Activated CD4-positive, alpha-beta T cell treated with anti-CD3 and anti-CD28 coated beads, Interleukin-10, Interleukin-2, amounts not matched to agents 100 ng/mL and 50 ng/mL, durations not matched to agents 16 hours and 8 hours (primary cell): ENCODE measurements around the gene IL1F10.

Experiments
- DNase-seq: peaks from one replicate; pipeline ENCODE4 v3.0.0-alpha.2; 2020

The IL1F10 gene

GRCh38 chr2:113060396-113060795 lies 7.4 kb upstream of the IL1F10 start:
- no peak for DNase-seq

GRCh38 chr2:113060796-113061195 lies 7.0 kb upstream of the IL1F10 start:
- DNase-seq = no peak

DNA sequence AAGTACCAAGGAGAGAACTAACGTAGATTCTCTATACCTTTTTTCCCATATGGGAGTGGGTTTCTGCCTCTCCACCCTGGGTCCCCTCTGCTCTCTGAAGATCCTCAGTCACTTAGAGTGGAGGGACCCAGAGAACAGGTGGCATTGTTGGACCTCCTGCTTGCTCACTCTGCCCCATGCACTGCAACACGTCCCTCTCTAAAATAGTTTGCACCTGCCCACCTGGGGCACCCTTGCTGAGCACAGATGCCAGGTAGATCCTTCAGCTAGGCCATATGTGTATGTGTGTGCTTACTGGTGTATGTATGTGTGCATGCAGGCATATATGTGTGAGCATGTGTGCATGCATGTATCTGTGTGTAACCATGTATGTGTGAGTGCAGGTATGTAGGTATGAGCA lies 6.5 kb upstream of the IL1F10 start:
- no peak for DNase-seq

GRCh38 chr2:113061896-113062770 lies 5.6 kb upstream of the IL1F10 start:
- DNase-seq = no peak

DNA sequence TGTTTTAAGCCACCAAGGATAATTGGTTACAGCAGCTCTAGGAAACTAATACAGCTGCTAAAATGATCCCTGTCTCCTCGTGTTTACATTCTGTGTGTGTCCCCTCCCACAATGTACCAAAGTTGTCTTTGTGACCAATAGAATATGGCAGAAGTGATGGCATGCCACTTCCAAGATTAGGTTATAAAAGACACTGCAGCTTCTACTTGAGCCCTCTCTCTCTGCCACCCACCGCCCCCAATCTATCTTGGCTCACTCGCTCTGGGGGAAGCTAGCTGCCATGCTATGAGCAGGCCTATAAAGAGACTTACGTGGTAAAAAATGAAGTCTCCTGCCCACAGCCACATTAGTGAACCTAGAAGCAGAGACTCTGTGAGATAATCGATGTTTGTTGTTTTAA lies 3.5 kb upstream of the IL1F10 start:
- no peak for DNase-seq

- DNase-seq = no peak
Observed at GRCh38 chr2:113064898-113065297, 2.9 kb upstream of the IL1F10 start.

DNA sequence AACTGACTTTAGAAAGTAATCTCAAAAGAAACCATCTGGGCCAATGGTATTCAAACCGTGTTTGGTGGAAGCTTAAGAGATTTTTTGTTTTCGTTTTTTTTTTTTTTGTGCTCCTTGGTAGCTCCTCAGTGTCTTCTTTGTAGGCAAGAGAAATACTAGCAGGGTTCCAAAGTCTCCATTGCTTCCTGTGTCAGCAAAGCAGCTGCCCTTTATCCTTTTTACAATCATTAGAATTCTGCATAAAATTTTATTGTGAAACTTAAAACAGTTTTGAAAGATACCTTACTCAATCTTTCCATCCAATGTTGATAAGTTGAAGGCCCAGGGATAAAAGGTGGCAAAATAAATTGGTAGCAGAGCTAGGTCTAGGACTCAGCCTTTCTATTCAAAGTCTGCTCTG lies 479 bp downstream of the IL1F10 start:
- DNase-seq = no peak

- no peak for DNase-seq
Observed at GRCh38 chr2:113068706-113069485, 1.1 kb downstream of the IL1F10 start.

DNA sequence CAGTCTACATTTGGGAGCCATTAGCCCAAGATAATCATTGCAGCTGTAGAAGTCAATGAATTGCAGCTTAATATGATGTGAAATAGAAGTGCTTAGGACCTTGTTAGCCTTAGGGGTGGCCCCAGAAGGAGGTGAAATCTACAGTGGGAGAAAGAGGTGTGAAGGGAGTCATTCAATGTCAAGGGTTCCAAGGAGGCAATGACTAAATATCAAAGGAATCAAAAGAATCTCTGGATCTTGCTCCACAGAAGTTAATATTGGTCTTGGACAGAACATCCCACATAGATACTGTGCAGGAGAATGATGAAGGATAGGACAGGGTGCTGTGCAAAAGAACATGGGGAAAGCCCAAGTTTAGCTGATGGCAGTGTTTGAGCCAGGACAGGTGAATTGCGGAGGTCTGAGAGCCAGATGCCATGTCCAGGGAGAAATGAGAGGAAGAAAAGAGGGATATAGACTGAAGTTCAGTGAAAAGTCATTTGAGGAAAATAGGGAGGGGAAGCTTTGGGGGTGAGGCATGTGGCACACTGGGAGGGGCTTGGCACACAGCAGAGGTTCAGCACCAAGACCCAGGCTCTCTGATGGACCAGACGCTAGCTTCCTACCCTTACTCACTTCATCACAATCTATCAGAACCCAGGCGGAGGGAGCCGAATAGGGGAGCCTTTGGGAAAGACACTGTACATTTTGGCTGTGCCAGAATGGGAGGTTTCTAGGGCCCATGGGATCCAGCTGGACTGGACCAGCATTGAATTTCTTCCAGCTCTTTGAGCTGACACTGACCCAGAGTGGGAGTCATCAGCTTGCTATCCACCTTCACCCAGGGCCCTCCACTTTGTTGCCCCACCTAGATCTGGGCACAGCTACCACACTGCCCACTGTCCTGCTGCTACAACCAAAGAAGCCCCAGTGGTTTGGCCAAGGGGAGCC lies 2.2 kb downstream of the IL1F10 start:
- DNase-seq = no peak

GRCh38 chr2:113070606-113070975 lies 2.8 kb downstream of the IL1F10 start:
- no peak for DNase-seq

GRCh38 chr2:113072584-113072983 lies 4.8 kb downstream of the IL1F10 start:
- DNase-seq = no peak

DNA sequence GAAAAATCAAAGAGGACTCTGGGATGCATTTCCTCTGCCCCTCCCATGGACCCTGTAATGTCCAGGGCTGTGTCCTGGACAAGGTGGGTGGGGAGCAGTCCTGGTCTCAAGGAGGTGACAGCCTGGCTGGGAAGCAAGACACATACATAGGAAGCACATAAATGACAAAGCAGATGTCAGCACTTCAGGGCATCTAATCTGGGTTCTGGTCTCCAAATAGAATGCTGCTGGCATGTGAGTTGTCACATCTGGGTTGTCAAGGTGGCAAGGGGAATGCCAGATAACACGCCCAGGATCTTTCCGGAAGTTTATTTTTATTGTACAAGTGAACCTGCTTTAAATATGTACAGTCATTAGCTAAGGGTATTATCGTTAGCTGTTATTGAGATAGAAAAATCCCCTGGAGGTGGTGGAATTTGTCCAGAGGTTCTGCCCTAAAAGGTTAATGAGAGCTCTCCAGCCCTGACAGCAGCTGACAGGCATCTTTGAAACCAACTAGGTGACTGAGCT lies 5.6 kb downstream of the IL1F10 start:
- DNase-seq = no peak

GRCh38 chr2:113075030-113075429 lies 7.3 kb downstream of the IL1F10 start:
- DNase-seq = no peak

GRCh38 chr2:113075600-113075999 lies 7.8 kb downstream of the IL1F10 start:
- DNase-seq = no peak

DNA sequence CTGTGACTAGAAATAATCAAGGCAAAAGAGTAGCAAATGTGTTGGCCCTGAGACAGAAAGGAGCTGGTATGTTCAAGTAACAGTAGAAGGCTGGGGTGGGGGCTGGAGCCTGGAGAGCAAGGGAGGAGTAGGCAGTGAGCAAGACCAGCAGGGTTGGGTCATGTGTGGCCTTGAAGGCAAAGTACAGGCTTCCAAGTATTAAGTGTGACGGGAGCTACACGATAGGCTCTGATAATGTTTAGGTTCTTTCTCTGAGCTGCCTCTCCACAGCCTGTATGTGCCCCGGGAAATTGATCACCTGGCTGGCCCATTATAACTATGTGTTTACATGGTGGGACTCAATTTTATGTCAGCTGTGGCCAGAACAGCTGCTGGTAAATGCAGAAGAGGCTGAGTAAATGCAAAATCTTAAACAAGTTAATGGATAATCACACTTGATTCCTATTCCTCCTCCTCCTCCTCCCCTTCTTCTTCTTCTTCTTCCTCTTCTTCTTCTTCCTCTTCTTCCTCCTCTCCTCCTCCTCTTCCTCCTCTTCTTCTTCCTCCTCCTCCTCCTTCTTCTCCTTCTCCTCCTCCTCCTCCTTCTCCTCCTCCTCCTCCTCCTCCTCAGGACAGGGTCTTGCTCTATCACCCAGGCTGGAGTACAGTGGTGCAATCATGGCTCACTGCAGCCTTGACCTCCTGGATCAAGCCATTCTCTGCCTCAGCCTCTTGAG lies 9.3 kb downstream of the IL1F10 start:
- no peak for DNase-seq

- no peak for DNase-seq
Observed at GRCh38 chr2:113077921-113078320, 10.2 kb downstream of the IL1F10 start.

DNA sequence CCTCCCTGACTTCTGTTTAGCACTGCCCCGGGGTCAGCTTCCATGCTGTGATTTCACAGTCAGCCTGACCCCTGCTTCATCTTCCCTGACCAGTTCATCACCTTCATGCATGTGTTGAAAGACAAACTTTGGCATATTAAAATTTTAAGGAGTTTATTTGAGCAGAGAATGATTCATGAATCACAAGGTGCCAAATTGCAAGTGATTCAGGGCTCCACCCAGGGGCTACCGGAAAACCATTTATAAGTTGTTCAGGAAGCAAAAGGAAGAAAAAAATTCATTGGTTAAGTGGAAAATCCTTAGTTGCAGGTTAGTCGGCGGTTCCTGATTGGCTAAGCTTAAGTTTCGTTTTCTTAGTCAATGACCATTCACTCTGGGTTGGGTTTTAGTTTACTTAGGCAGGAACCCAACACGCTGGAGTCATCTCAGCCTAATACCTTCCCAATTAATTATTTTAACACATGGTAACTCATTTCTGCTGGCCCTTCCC lies 10.6 kb downstream of the IL1F10 start:
- DNase-seq = no peak

GRCh38 chr2:113079131-113079530 lies 11.4 kb downstream of the IL1F10 start:
- DNase-seq = no peak

DNA sequence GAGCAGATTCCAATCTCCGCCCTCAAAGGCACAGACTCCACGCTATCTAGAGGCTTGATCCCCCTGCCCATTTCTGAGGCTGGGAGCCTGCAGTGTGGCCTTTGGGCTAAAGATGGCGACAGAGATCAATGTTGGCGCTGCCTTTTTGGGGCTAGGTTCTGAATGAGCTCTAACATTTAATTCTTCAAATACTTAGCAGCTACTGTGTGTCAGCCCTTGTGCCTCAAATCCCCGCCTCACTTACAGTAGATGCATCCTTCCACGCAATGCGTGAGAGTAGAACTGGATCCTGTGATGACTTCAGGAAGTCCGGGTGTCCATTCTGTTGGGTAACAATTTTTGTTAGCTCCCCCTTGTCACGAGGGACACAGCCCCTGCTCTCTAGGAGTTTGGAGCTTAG lies 12.4 kb downstream of the IL1F10 start:
- peak; percentile 55 for DNase-seq

DNA sequence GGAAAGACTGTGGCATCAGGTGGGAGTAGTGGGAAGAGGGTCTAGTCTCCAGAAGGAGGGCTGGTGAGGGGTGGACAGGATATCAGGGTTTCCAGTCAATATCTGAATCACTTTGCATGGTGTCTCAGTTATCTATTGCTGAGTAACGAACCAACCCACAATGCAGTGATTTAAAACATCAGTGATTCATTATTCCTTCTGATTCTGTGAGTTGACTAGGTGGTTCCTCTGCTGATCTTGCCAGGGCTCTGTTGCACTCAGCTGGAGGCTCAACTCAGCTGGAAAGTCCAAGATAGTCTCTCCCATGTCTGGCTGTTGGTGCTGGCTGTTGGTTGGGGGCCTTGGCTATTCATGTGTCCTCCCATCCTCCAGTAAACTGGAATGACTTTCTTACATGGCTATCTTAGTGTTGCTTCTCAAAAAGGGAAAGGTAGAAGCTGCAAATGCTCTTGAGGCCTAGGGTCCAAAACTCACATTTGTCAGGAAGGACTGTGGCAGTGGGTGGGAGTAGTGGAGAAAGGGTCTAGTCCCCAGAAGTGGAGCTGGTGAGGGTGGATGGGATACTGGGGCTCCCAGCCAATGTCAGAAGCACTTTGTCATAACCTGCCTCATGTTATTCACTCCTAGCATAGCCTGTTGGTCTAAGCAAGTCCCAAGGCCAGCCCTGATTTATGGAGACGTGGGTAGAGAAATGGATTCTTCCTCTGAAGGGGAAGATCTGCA lies 13.9 kb downstream of the IL1F10 start:
- DNase-seq = no peak

- no peak for DNase-seq
Observed at GRCh38 chr2:113083296-113083695, 15.5 kb downstream of the IL1F10 start.
